Mesodermal cell (in vitro differentiated cells): Measurements from ENCODE around the gene FOXN1.

Source experiments
- H3K27ac ChIP-seq: 2 replicates; pipeline ENCODE4 v1.7.0; 2013; ENCODE audit warnings: mild to moderate bottlenecking, low read depth, low read length, moderate library complexity; ENCODE audit not compliant: severe bottlenecking
- H3K36me3 ChIP-seq: 2 replicates; pipeline ENCODE4 v1.7.1; 2013; ENCODE audit warnings: mild to moderate bottlenecking, low read length, moderate library complexity; ENCODE audit not compliant: control insufficient read depth, insufficient read depth
- H3K4me1 ChIP-seq: one replicate; pipeline ENCODE4 v1.7.1; 2013; ENCODE audit warnings: mild to moderate bottlenecking, low read length; ENCODE audit not compliant: insufficient read depth, control insufficient read depth, poor library complexity, severe bottlenecking
- H3K4me3 ChIP-seq: 2 replicates; pipeline ENCODE4 v1.7.0; 2013; ENCODE audit warnings: low read length, control low read depth, mild to moderate bottlenecking; ENCODE audit not compliant: insufficient read depth, poor library complexity, severe bottlenecking; ENCODE audit errors: extremely low read depth
- H3K9me3 ChIP-seq: 2 replicates; pipeline ENCODE4 v1.7.1; 2013; ENCODE audit warnings: mild to moderate bottlenecking, low read length, moderate library complexity; ENCODE audit not compliant: control insufficient read depth
- WGBS, 2 experiments: methylation state at CpG; one replicate each; pipeline ENCODE4 v1.1.5; 2013; ENCODE audit warnings: missing lambda C conversion rate in 2 of 2; ENCODE audit not compliant: insufficient coverage in 2 of 2; 5-methylcytosine and 5-hydroxymethylcytosine counted together

FOXN1 gene

GRCh38 chr17:28478712-28479615 lies 27.2 kb upstream of the FOXN1 start:
- WGBS, 2 experiments: 76 to 94% methylated on average over 2 of the region's 3 CpGs
- no peaks in the 10 kb centered on the region for H3K9me3 ChIP-seq
- no peak overlapping the region for H3K27ac ChIP-seq
- no peaks in the 10 kb centered on the region for H3K36me3 ChIP-seq
- H3K4me3 ChIP-seq: no peak overlapping the region
- H3K4me1 ChIP-seq: peaks cover 4% of the 10 kb centered on the region

GRCh38 chr17:28480278-28480677 lies 25.9 kb upstream of the FOXN1 start:
- no peak overlapping the region for H3K4me3 ChIP-seq
- H3K4me1 ChIP-seq: peaks cover 4% of the 10 kb centered on the region
- no peaks in the 10 kb centered on the region for H3K36me3 ChIP-seq
- H3K27ac ChIP-seq: no peak overlapping the region
- 93 to 94% methylated on average over 4 to 5 of the region's 5 CpGs for WGBS, 2 experiments
- H3K9me3 ChIP-seq: no peaks in the 10 kb centered on the region

- no peak overlapping the region for H3K27ac ChIP-seq
- peaks cover 4% of the 10 kb centered on the region for H3K4me1 ChIP-seq
- H3K36me3 ChIP-seq: no peaks in the 10 kb centered on the region
- H3K9me3 ChIP-seq: no peaks in the 10 kb centered on the region
- H3K4me3 ChIP-seq: no peak overlapping the region
- WGBS, 2 experiments: 78 to 81% methylated on average over 10 of the region's 10 CpGs
These were observed 25.2 kb upstream of the FOXN1 start for GRCh38 chr17:28480799-28481571.

- H3K36me3 ChIP-seq: no peaks in the 10 kb centered on the region
- 87 to 94% methylated on average over 8 to 9 of the region's 10 CpGs for WGBS, 2 experiments
These were observed 23.5 kb upstream of the FOXN1 start for GRCh38 chr17:28482551-28483199.

GRCh38 chr17:28484296-28484695 lies 21.9 kb upstream of the FOXN1 start:
- 57 to 73% methylated on average over 1 to 2 of the region's 2 CpGs for WGBS, 2 experiments
- Histone ChIP-seq H3K4me1 (no peaks in the 10 kb centered on the region), H3K36me3 (no peaks in the 10 kb centered on the region), H3K9me3 (no peaks in the 10 kb centered on the region), H3K4me3 (no peak overlapping the region), H3K27ac (no peak overlapping the region)

More at GRCh38 chr17:28482551-28483199, 23.5 kb upstream of the FOXN1 start:
- Histone ChIP-seq H3K27ac (no peak overlapping the region), H3K4me1 (no peaks in the 10 kb centered on the region), H3K9me3 (no peaks in the 10 kb centered on the region), H3K4me3 (no peak overlapping the region)

- 86 to 91% methylated on average over 3 of the region's 3 CpGs for WGBS, 2 experiments
- Histone ChIP-seq H3K27ac (no peak overlapping the region), H3K4me1 (no peaks in the 10 kb centered on the region), H3K9me3 (no peaks in the 10 kb centered on the region), H3K36me3 (no peaks in the 10 kb centered on the region), H3K4me3 (no peak overlapping the region)
These were observed 21.1 kb upstream of the FOXN1 start for GRCh38 chr17:28485049-28485448.

GRCh38 chr17:28487881-28488532 lies 18.1 kb upstream of the FOXN1 start:
- no peaks in the 10 kb centered on the region for H3K9me3 ChIP-seq
- WGBS, 2 experiments: 75% methylated on average over 1 of the region's 5 CpGs; no CpG with 5 or more reads in 1 of the 2 experiments
- H3K27ac ChIP-seq: no peak overlapping the region
- no peak overlapping the region for H3K4me3 ChIP-seq
- H3K4me1 ChIP-seq: no peaks in the 10 kb centered on the region
- H3K36me3 ChIP-seq: no peaks in the 10 kb centered on the region

GRCh38 chr17:28488533-28489276 lies 17.4 kb upstream of the FOXN1 start:
- WGBS, 2 experiments: 83 to 89% methylated on average over 6 to 7 of the region's 7 CpGs
- Histone ChIP-seq H3K27ac (no peak overlapping the region), H3K36me3 (no peaks in the 10 kb centered on the region), H3K4me3 (no peak overlapping the region), H3K4me1 (no peaks in the 10 kb centered on the region), H3K9me3 (no peaks in the 10 kb centered on the region)

GRCh38 chr17:28491286-28491685 lies 14.9 kb upstream of the FOXN1 start:
- Histone ChIP-seq H3K27ac (no peak overlapping the region), H3K9me3 (no peaks in the 10 kb centered on the region), H3K36me3 (no peaks in the 10 kb centered on the region), H3K4me3 (no peak overlapping the region), H3K4me1 (no peaks in the 10 kb centered on the region)
- 88 to 89% methylated on average over 11 of the region's 11 CpGs for WGBS, 2 experiments

GRCh38 chr17:28491860-28492259 lies 14.3 kb upstream of the FOXN1 start:
- 80 to 94% methylated on average over 2 to 3 of the region's 3 CpGs for WGBS, 2 experiments
- Histone ChIP-seq H3K27ac (no peak overlapping the region), H3K4me1 (no peaks in the 10 kb centered on the region), H3K4me3 (no peak overlapping the region), H3K36me3 (no peaks in the 10 kb centered on the region), H3K9me3 (no peaks in the 10 kb centered on the region)
